Measurements from ENCODE around the gene KDM4C. TPM values are rescaled to one million over a fixed set of nuclear protein-coding genes. Genes with fewer than 3 reads are reported as not detected.

The KDM4C gene
- total RNA-seq, 1 experiment from 2014 or later, result 7.1 TPM

DNA sequence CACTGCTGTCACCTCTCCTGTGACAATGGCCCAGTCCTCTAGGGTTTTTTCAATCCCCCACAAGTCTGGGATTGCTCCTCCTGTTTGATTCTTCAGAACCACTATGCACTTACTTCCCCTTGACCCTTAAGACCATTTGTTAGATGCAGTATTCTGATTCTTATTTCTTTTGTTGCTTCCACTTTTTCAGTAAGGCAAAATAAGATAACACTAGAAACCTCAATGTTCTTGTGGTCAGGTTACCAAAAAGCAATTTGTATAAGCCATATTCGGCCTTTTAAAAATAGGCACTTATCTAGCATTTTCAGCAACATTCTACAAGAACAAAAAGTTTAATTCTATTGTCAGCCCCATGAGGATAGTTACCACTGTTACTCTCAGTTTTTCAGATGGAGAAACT, 220.0 kb downstream of the KDM4C start:
- Histone ChIP-seq H3K4me3 (ENCODE audit: low read depth in 2 of 2, low read length in 2 of 2) (no peak overlapping the region), H3K27ac (ENCODE audit: low read length) (no peak overlapping the region), H3K27me3 (ENCODE audit: control insufficient read depth, insufficient read depth, low read length) (no peaks in the 10 kb centered on the region), H3K4me1 (ENCODE audit: control insufficient read depth, insufficient read depth, low read length) (no peaks in the 10 kb centered on the region), H3K9me3 (ENCODE audit: control insufficient read depth, insufficient read depth, low read depth, low read length) (no peaks in the 10 kb centered on the region), H3K36me3 (ENCODE audit: control insufficient read depth, insufficient read depth, low read length) (no peaks in the 10 kb centered on the region)
- TF ChIP-seq REST (IDR thresholded peaks at IDR 0.05; ENCODE audit: insufficient read depth in 1 of 2, low read depth in 2 of 2, low read length in 1 of 2) (no peak), CTCF (IDR thresholded peaks at IDR 0.05) (no peak), POLR2AphosphoS5 (IDR thresholded peaks at IDR 0.05; ENCODE audit: low read depth, low read length) (no peak), TCF7L2 (IDR thresholded peaks at IDR 0.05; ENCODE audit: low read depth, low read length) (no peak), SIN3A (IDR thresholded peaks at IDR 0.05; ENCODE audit: borderline replicate concordance, insufficient read depth, low read depth, low read length) (no peak)
- in situ Hi-C loops (cut with HindIII; ENCODE audit: low pct_unique_long_range_greater_than_20kb, low sequenced_read_pairs), result no loop called here
- ATAC-seq, result no peak
- DNase-seq (ENCODE audit: low read depth, low spot score), result no peak
- intact Hi-C loops (cut with micrococcal nuclease; ENCODE audit: unreplicated experiment), result no loop called here
- no TSS peak for BruUV-seq (replicated peaks)
- ChIA-PET CTCF (no interaction called here), POLR2A (no interaction called here)

DNA sequence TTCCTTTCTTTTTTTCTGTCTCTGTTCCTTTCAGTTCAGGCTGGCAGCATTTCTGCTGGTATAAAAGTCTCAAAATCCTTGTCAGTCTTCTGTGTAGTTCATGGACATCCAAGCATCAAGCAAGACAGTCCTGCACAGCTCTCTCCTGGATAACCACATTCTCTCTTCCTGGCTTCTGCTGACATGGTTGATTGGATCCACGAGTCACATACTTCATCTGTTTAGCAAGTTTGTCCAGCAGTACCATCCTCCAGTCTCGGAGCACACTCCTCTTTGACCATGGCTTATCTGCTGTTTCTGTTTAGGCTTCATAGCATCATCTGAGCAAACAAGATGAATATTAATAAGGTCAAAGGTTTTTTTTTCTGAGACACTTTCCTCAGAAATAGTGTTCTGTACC, 220.8 kb downstream of the KDM4C start:
- in situ Hi-C loops (cut with HindIII; ENCODE audit: low pct_unique_long_range_greater_than_20kb, low sequenced_read_pairs), result no loop called here
- Histone ChIP-seq H3K36me3 (ENCODE audit: control insufficient read depth, insufficient read depth, low read length) (no peaks in the 10 kb centered on the region), H3K9me3 (ENCODE audit: control insufficient read depth, insufficient read depth, low read depth, low read length) (no peaks in the 10 kb centered on the region), H3K4me1 (ENCODE audit: control insufficient read depth, insufficient read depth, low read length) (no peaks in the 10 kb centered on the region), H3K4me3 (ENCODE audit: low read depth in 2 of 2, low read length in 2 of 2) (no peak overlapping the region), H3K27ac (ENCODE audit: low read length) (no peak overlapping the region), H3K27me3 (ENCODE audit: control insufficient read depth, insufficient read depth, low read length) (no peaks in the 10 kb centered on the region)
- CTCF ChIA-PET, result no interaction called here
- TF ChIP-seq SIN3A (IDR thresholded peaks at IDR 0.05; ENCODE audit: borderline replicate concordance, insufficient read depth, low read depth, low read length) (no peak), REST (IDR thresholded peaks at IDR 0.05; ENCODE audit: insufficient read depth in 1 of 2, low read depth in 2 of 2, low read length in 1 of 2) (no peak), TCF7L2 (IDR thresholded peaks at IDR 0.05; ENCODE audit: low read depth, low read length) (no peak), POLR2AphosphoS5 (IDR thresholded peaks at IDR 0.05; ENCODE audit: low read depth, low read length) (no peak), CTCF (IDR thresholded peaks at IDR 0.05) (no peak)
- DNase-seq (ENCODE audit: low read depth, low spot score), result no peak
- BruUV-seq (replicated peaks), result no TSS peak
- intact Hi-C loops (cut with micrococcal nuclease; ENCODE audit: unreplicated experiment), result no loop called here
- POLR2A ChIA-PET, result no interaction called here
- ATAC-seq, result no peak
